SK-N-SH treated with all-trans-retinoic acid at 6 μM for 48 hours (cell line): ENCODE measurements around the gene ZNF236.

ENCODE experiments used
- ARNTL ChIP-seq: fragments of 450-650 bp; formaldehyde crosslinking; IDR thresholded peaks from 2 replicates; pipeline ENCODE4 v1.5.0; 2020; ENCODE audit warnings: low read depth, mild to moderate bottlenecking, moderate library complexity, borderline replicate concordance
- BACH2 ChIP-seq: fragments of 250-450 bp; sonication (Bioruptor Pico); IDR thresholded peaks from 2 replicates; pipeline ENCODE4 v1.9.0; 2021; ENCODE audit warnings: mild to moderate bottlenecking, borderline replicate concordance
- CREB5 ChIP-seq: fragments of 250-450 bp; sonication (Bioruptor Pico); IDR thresholded peaks from 2 replicates; pipeline ENCODE4 v1.5.1; 2020; ENCODE audit warnings: low read depth, mild to moderate bottlenecking, moderate library complexity
- CSDC2 ChIP-seq: fragments of 250-450 bp; sonication (Bioruptor Pico); IDR thresholded peaks from 2 replicates; pipeline ENCODE4 v1.5.0; 2020; ENCODE audit warnings: mild to moderate bottlenecking, moderate library complexity
- ESRRG ChIP-seq: fragments of 250-450 bp; sonication (Bioruptor Pico); IDR thresholded peaks from 2 replicates; pipeline ENCODE4 v1.6.1; 2021; ENCODE audit warnings: mild to moderate bottlenecking
- GLIS3 ChIP-seq: fragments of 250-450 bp; sonication (Bioruptor Pico); IDR thresholded peaks from 2 replicates; pipeline ENCODE4 v1.5.0; 2020; ENCODE audit warnings: mild to moderate bottlenecking, moderate library complexity
- ISL1 ChIP-seq: fragments of 250-450 bp; sonication (Bioruptor Pico); IDR thresholded peaks from 2 replicates; pipeline ENCODE4 v2.1.2; 2022; ENCODE audit warnings: mild to moderate bottlenecking, moderate library complexity
- SNAI2 ChIP-seq: fragments of 250-450 bp; sonication (Bioruptor Pico); IDR thresholded peaks from 2 replicates; pipeline ENCODE4 v1.5.0; 2020; ENCODE audit warnings: mild to moderate bottlenecking, moderate library complexity
- TCF4 ChIP-seq: fragments of 250-450 bp; sonication (Bioruptor Pico); IDR thresholded peaks from 2 replicates; pipeline ENCODE4 v1.8.0; 2021; ENCODE audit warnings: mild to moderate bottlenecking, moderate library complexity, borderline replicate concordance
- TSHZ2 ChIP-seq: fragments of 250-450 bp; sonication (Bioruptor Pico); IDR thresholded peaks from 2 replicates; pipeline ENCODE4 v1.5.0; 2020; ENCODE audit warnings: mild to moderate bottlenecking, moderate library complexity
- ZFP3 ChIP-seq: fragments of 250-450 bp; sonication (Bioruptor Pico); IDR thresholded peaks from 2 replicates; pipeline ENCODE4 v1.5.0; 2020; ENCODE audit warnings: mild to moderate bottlenecking, moderate library complexity
- ZFP30 ChIP-seq: fragments of 450-650 bp; formaldehyde crosslinking; IDR thresholded peaks from 2 replicates; pipeline ENCODE4 v1.5.0; 2022; ENCODE audit warnings: mild to moderate bottlenecking, moderate library complexity
- ZNF8 ChIP-seq: fragments of 450-650 bp; formaldehyde crosslinking; IDR thresholded peaks from 2 replicates; pipeline ENCODE4 v1.5.0; 2020; ENCODE audit warnings: mild to moderate bottlenecking, moderate library complexity

GRCh38 chr18:76932026-76932819 lies 109.9 kb downstream of the ZNF236 start:
- no peak for TF ChIP-seq CREB5 (CRISPR knock-in tag)
- TF ChIP-seq TSHZ2, result no peak
- no peak for TF ChIP-seq ZFP3 (CRISPR knock-in tag)
- no peak for TF ChIP-seq ISL1 (CRISPR knock-in tag)
- TF ChIP-seq SNAI2 (CRISPR knock-in tag), result no peak
- TF ChIP-seq BACH2 (CRISPR knock-in tag), result no peak
- no peak for TF ChIP-seq ZFP30 (CRISPR knock-in tag)
- no peak for TF ChIP-seq CSDC2 (CRISPR knock-in tag)
- no peak for TF ChIP-seq ARNTL (CRISPR knock-in tag)
- no peak for TF ChIP-seq TCF4 (CRISPR knock-in tag)
- TF ChIP-seq GLIS3 (CRISPR knock-in tag), result no peak
- no peak for TF ChIP-seq ESRRG (CRISPR knock-in tag)
- TF ChIP-seq ZNF8 (CRISPR knock-in tag), result no peak
